ENCODE results near the gene FBN1.
A peak's percentile ranks its signal among the peaks of the same experiment; 100 is the strongest.

FBN1 gene

DNA sequence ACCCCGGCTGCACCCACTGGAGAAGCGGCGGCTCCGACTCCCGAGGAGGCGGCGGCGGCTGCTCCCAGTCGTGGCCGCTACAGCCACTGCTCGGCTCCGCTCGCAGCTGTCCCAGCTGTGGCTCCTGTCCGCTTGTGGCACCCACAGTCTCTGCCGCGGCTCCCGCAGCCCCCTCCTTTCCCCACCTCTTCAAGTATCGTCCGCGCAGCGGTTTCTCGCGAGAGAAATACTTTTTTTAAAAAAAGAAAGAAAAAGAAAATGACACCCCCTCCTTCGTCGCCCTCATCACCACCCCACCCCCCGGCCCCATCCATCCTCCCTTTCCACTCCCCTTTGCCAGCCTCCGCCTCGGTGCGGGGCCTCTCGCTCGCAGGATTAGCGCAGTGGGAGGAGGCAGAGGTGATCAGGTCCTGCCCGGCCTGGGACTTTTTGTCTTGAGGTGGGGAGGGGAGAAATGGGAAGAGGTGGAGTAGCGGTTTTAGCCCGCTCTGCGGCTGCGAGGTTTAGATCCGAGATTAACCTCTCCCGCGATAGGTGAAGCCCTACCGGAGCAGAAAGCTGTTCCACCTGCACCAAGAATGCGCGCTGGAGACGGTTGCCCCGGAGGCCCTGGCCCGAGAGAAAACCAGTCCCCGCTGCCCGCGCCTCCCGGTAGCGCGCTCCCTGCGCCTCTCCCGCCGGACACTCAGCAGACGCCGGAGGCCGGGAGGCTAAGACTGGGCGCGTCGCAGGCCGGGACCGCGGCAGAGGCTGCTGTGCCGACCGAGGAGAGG, at the start of gene FBN1:
TSS of gene FBN1 (minus strand) at position 152 of the 773 bp plus-strand sequence. CDS start 940 bp downstream, outside the sequence.
- TF ChIP-seq ZNF366 (tag by site-specific recombination; conservative IDR thresholded peaks at IDR 0.05) = peak; percentile 70
- 0 out of 2 replicates have a peak, but pooled peaks have one; percentile 25 for TF ChIP-seq WT1 (tag by site-specific recombination; IDR thresholded peaks at IDR 0.05)
- peak; percentile 30 for TF ChIP-seq SP2 (tag by site-specific recombination; IDR thresholded peaks at IDR 0.05)
- TF ChIP-seq PRDM10 (tag by site-specific recombination; IDR thresholded peaks at IDR 0.05) = peak; percentile 61
- TF ChIP-seq, protein P1, sequence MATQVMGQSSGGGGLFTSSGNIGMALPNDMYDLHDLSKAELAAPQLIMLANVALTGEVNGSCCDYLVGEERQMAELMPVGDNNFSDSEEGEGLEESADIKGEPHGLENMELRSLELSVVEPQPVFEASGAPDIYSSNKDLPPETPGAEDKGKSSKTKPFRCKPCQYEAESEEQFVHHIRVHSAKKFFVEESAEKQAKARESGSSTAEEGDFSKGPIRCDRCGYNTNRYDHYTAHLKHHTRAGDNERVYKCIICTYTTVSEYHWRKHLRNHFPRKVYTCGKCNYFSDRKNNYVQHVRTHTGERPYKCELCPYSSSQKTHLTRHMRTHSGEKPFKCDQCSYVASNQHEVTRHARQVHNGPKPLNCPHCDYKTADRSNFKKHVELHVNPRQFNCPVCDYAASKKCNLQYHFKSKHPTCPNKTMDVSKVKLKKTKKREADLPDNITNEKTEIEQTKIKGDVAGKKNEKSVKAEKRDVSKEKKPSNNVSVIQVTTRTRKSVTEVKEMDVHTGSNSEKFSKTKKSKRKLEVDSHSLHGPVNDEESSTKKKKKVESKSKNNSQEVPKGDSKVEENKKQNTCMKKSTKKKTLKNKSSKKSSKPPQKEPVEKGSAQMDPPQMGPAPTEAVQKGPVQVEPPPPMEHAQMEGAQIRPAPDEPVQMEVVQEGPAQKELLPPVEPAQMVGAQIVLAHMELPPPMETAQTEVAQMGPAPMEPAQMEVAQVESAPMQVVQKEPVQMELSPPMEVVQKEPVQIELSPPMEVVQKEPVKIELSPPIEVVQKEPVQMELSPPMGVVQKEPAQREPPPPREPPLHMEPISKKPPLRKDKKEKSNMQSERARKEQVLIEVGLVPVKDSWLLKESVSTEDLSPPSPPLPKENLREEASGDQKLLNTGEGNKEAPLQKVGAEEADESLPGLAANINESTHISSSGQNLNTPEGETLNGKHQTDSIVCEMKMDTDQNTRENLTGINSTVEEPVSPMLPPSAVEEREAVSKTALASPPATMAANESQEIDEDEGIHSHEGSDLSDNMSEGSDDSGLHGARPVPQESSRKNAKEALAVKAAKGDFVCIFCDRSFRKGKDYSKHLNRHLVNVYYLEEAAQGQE (tag by site-specific recombination; IDR thresholded peaks at IDR 0.05) = no peak
- TF ChIP-seq SP3 (tag by site-specific recombination; IDR thresholded peaks at IDR 0.05) = peak; percentile 49
- 0 out of 2 replicates have a peak, but pooled peaks have one; percentile 8 for TF ChIP-seq ZEB2 (tag by site-specific recombination; IDR thresholded peaks at IDR 0.05)
- TF ChIP-seq ZNF214 (tag by site-specific recombination; IDR thresholded peaks at IDR 0.05; ENCODE audit: borderline replicate concordance) = no peak
- TF ChIP-seq ZNF16 (tag by site-specific recombination; IDR thresholded peaks at IDR 0.05; ENCODE audit: low read depth) = no peak
- TF ChIP-seq, protein P2, sequence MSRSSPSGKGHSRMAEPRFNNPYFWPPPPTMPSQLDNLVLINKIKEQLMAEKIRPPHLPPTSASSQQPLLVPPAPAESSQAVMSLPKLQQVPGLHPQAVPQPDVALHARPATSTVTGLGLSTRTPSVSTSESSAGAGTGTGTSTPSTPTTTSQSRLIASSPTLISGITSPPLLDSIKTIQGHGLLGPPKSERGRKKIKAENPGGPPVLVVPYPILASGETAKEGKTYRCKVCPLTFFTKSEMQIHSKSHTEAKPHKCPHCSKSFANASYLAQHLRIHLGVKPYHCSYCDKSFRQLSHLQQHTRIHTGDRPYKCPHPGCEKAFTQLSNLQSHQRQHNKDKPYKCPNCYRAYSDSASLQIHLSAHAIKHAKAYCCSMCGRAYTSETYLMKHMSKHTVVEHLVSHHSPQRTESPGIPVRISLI (tag by site-specific recombination; IDR thresholded peaks at IDR 0.05) = peak; percentile 99
- TF ChIP-seq EGR2 (tag by site-specific recombination; IDR thresholded peaks at IDR 0.05; ENCODE audit: low read depth) = peak; percentile 21; the same call in 1 of the 2 replicates
- peak; percentile 48 for TF ChIP-seq ZNF398 (tag by site-specific recombination; IDR thresholded peaks at IDR 0.05)
- peak; percentile 9; the same call in 1 of the 2 replicates for TF ChIP-seq ZNF341 (tag by site-specific recombination; IDR thresholded peaks at IDR 0.05; ENCODE audit: low read depth)
- peak; percentile 89 for TF ChIP-seq ZNF449 (tag by site-specific recombination; IDR thresholded peaks at IDR 0.05)
- peak; percentile 55; the same call in 1 of the 2 replicates for TF ChIP-seq ZNF394 (tag by site-specific recombination; IDR thresholded peaks at IDR 0.05; ENCODE audit: borderline replicate concordance)
- ChIA-PET POLR2A (interaction anchor here (1.0 kb wide), 1 partner anchor 287 kb away, joined by 4 read pairs; no protein-coding TSS in a partner anchor), CTCF (no interaction called here)
- H3K27ac ChIP-seq (ENCODE audit: extremely low read depth, low read depth, low read length) = peak within 1 kb of the TSS; percentile 60; the same call in 1 of the 2 replicates
- no peaks in the 10 kb centered on the region for H3K36me3 ChIP-seq (ENCODE audit: control insufficient read depth in 2 of 2, insufficient read depth in 1 of 2, low read length in 2 of 2)
- H3K4me3 ChIP-seq (ENCODE audit: low read depth, low read length) = peak within 1 kb of the TSS; percentile 64
- H3K9me3 ChIP-seq (ENCODE audit: control insufficient read depth, insufficient read depth, low read depth, low read length) = no peaks in the 10 kb centered on the region
- H3K4me1 ChIP-seq (ENCODE audit: control insufficient read depth, insufficient read depth, low read length) = no peaks in the 10 kb centered on the region

Data from HEK293 (cell line).